NCI-H1417 (cell line): ENCODE measurements around the gene TSPAN15.
A peak's percentile ranks its signal among the peaks of the same experiment; 100 is the strongest.
"Not testable (repeated sequence)": the region's sequence is repeated elsewhere in the genome, so short reads cannot be mapped to it uniquely, and the experiment has no call there.

Experiments used
- DNase-seq, 3 experiments: peaks; one replicate each; lab custom pipeline; 2025; lab: John Stamatoyannopoulos, UW

The TSPAN15 gene

GRCh38 chr10:69503001-69503895 lies 52.0 kb downstream of the TSPAN15 start:
- no peak for DNase-seq

- no peak for DNase-seq
Measured at GRCh38 chr10:69503896-69504265, 52.6 kb downstream of the TSPAN15 start.

GRCh38 chr10:69504576-69505250 lies 53.4 kb downstream of the TSPAN15 start:
- DNase-seq: no peak

- DNase-seq: no peak
Measured at GRCh38 chr10:69505636-69506318, 54.5 kb downstream of the TSPAN15 start.

GRCh38 chr10:69506487-69506833 lies 55.2 kb downstream of the TSPAN15 start:
- no peak for DNase-seq

GRCh38 chr10:69506834-69507713 lies 55.8 kb downstream of the TSPAN15 start:
- peak in 1 of 3 experiments; percentile 35 for DNase-seq

- no peak for DNase-seq
Measured at GRCh38 chr10:69508738-69509340, 57.6 kb downstream of the TSPAN15 start.

GRCh38 chr10:69512901-69513300 lies 61.6 kb downstream of the TSPAN15 start:
- no peak for DNase-seq

- peak in 1 of 3 experiments; percentile 0 for DNase-seq
Measured at GRCh38 chr10:69513617-69514016, 62.4 kb downstream of the TSPAN15 start.

- DNase-seq: peak; percentile 7 to 63 (median 41)
Measured at GRCh38 chr10:69515699-69516259, 64.5 kb downstream of the TSPAN15 start.

- DNase-seq: peak in 2 of 3 experiments; percentile 36 to 59
Measured at GRCh38 chr10:69516316-69516715, 65.1 kb downstream of the TSPAN15 start.

GRCh38 chr10:69516796-69517195 lies 65.5 kb downstream of the TSPAN15 start:
- no peak for DNase-seq

GRCh38 chr10:69517271-69517848 lies 66.1 kb downstream of the TSPAN15 start:
- no peak for DNase-seq

GRCh38 chr10:69527961-69528360 lies 76.7 kb downstream of the TSPAN15 start:
- DNase-seq: no peak

- DNase-seq: no peak
Measured at GRCh38 chr10:69533658-69534057, 82.4 kb downstream of the TSPAN15 start.

GRCh38 chr10:69536521-69536920 lies 85.3 kb downstream of the TSPAN15 start:
- not testable (repeated sequence) for DNase-seq

GRCh38 chr10:69537449-69537848 lies 86.2 kb downstream of the TSPAN15 start:
- no peak for DNase-seq

- no peak for DNase-seq
Measured at GRCh38 chr10:69538461-69538860, 87.2 kb downstream of the TSPAN15 start.

GRCh38 chr10:69541463-69541862 lies 90.2 kb downstream of the TSPAN15 start:
- DNase-seq: no peak

GRCh38 chr10:69549959-69550358 lies 98.7 kb downstream of the TSPAN15 start:
- peak in 1 of 3 experiments; percentile 1 for DNase-seq

GRCh38 chr10:69552268-69552667 lies 101.0 kb downstream of the TSPAN15 start:
- DNase-seq: no peak
